GM10248 (cell line): ENCODE data around the gene SMARCD3.

Experiments
- CTCF ChIA-PET: fragments of 300-600 bp; sonication (Branson Sonifier 250); formaldehyde crosslinking; extraction: SDS; loops from one replicate; lab custom pipeline; 2021; ENCODE audit warnings: antibody characterized with exemption; lab: Yijun Ruan, JAX
- POLR2A ChIA-PET: fragments of 350-650 bp; sonication (Branson Sonifier 250); formaldehyde crosslinking; extraction: SDS; loops from one replicate; lab custom pipeline; 2020; ENCODE audit warnings: antibody characterized with exemption; lab: Yijun Ruan, JAX
- DNase-seq: peaks from one replicate; pipeline ENCODE4 v3.0.0; 2012; ENCODE audit errors: extremely low spot score
- CTCF ChIP-seq: IDR thresholded peaks from 2 replicates; pipeline ENCODE4 v1.5.1; 2012; ENCODE audit warnings: mild to moderate bottlenecking, low read depth; ENCODE audit errors: extremely low read depth, missing control alignments, control extremely low read depth

The SMARCD3 gene

GRCh38 chr7:151209588-151209987, 38.9 kb downstream of the SMARCD3 start:
- TF ChIP-seq CTCF, result no peak
- no peak for DNase-seq
- ChIA-PET POLR2A (no interaction called here), CTCF (interaction anchor here (1.2 kb wide), 1 partner anchor 35 kb away, joined by 3 read pairs; no protein-coding TSS in a partner anchor)

GRCh38 chr7:151208253-151208862, 40.1 kb downstream of the SMARCD3 start:
- TF ChIP-seq CTCF, result no peak
- ChIA-PET POLR2A (no interaction called here), CTCF (interaction anchor here (1.2 to 1.4 kb wide), 3 partner anchors 11 to 36 kb away, joined by 3 to 4 read pairs (median 4); no protein-coding TSS in a partner anchor)
- DNase-seq, result no peak

GRCh38 chr7:151207804-151208203, 40.7 kb downstream of the SMARCD3 start:
- CTCF ChIA-PET, result interaction anchor here (1.2 to 1.6 kb wide), 3 partner anchors 11 to 36 kb away, joined by 4 to 6 read pairs (median 4); no protein-coding TSS in a partner anchor
- DNase-seq, result no peak
- POLR2A ChIA-PET, result no interaction called here
- no peak for TF ChIP-seq CTCF

GRCh38 chr7:151207315-151207714, 41.2 kb downstream of the SMARCD3 start:
- ChIA-PET POLR2A (no interaction called here), CTCF (interaction anchor here (1.1 to 1.6 kb wide), 5 partner anchors 12 to 83 kb away, joined by 3 to 6 read pairs (median 4); no protein-coding TSS in a partner anchor)
- no peak for TF ChIP-seq CTCF
- no peak for DNase-seq

GRCh38 chr7:151206914-151207313, 41.6 kb downstream of the SMARCD3 start:
- ChIA-PET POLR2A (no interaction called here), CTCF (interaction anchor here (0.8 to 1.6 kb wide), 7 partner anchors 19 to 83 kb away, joined by 3 to 6 read pairs (median 3); no protein-coding TSS in a partner anchor)

GRCh38 chr7:151205730-151206129, 42.8 kb downstream of the SMARCD3 start:
- TF ChIP-seq CTCF, result no peak
- ChIA-PET POLR2A (no interaction called here), CTCF (interaction anchor here (0.9 to 1.6 kb wide), 4 partner anchors 34 to 82 kb away, joined by 3 to 4 read pairs (median 4); no protein-coding TSS in a partner anchor)
- DNase-seq, result no peak

More at GRCh38 chr7:151206914-151207313, 41.6 kb downstream of the SMARCD3 start:
- no peak for TF ChIP-seq CTCF
- no peak for DNase-seq
